Nephron progenitor cell (in vitro differentiated cells): Measurements from ENCODE around the gene TOM1L2.
"Not testable (repeated sequence)": the region's sequence is repeated elsewhere in the genome, so short reads cannot be mapped to it uniquely, and the experiment has no call there.

Experiments used
- DNase-seq: peaks from one replicate; pipeline ENCODE4 v3.0.0; 2021
- H3K27ac Mint-ChIP-seq: 2 replicates; pipeline ENCODE4 v1.8.0; 2021; ENCODE audit warnings: mild to moderate bottlenecking, moderate library complexity, mixed read lengths
- H3K27me3 Mint-ChIP-seq: 2 replicates; pipeline ENCODE4 v1.8.0; 2021; ENCODE audit warnings: mild to moderate bottlenecking, low read depth, mixed read lengths; ENCODE audit not compliant: poor library complexity
- H3K36me3 Mint-ChIP-seq: 2 replicates; pipeline ENCODE4 v1.8.0; 2021; ENCODE audit warnings: low read depth, mixed read lengths
- H3K4me1 Mint-ChIP-seq: 2 replicates; pipeline ENCODE4 v1.8.0; 2021; ENCODE audit warnings: mixed read lengths
- H3K4me3 Mint-ChIP-seq: 2 replicates; pipeline ENCODE4 v1.8.0; 2021; ENCODE audit warnings: mild to moderate bottlenecking, moderate library complexity, mixed read lengths
- H3K9me3 Mint-ChIP-seq: 2 replicates; pipeline ENCODE4 v1.8.0; 2021; ENCODE audit warnings: mild to moderate bottlenecking, moderate library complexity, mixed read lengths
- TF ChIP-seq, protein P1 (sequence below): fragments of 200-600 bp; sonication (generic); IDR thresholded peaks from 2 replicates; pipeline ENCODE4 v1.5.0; 2021; ENCODE audit warnings: antibody characterized with exemption

TOM1L2 gene

DNA sequence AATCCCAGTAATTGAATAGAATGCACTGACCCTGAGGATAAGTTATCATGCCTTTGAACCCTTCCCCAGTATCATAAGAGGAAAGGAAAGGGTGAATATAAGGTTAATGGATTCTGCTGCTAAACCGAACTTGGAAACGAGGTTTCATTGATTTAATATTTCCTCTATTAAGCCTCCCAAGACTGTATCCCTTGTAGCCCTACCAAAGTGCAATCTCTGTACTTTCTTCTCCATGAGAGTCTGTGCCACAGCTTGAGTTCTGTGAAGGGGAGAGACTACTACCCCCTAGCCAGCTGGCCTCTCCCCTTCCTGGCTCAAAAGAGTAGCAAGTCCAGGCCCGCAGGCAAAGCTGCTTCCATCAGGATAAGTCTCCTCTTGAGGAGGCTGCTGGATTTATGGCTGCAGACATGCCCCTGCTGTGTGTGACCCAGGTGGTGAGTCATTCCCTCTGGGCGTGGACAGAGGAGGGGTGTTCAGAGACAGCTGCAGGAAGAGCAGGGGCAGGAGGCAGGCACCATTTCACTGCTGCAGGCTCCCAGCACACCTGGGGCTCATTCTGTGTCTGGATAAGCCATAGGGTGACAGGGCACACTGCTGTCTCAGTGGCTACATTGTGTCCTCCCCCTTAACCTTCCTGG is 58.4 kb downstream of the TOM1L2 start:
- DNase-seq = peak; percentile 67
- Mint-ChIP-seq H3K9me3 (peaks cover 19% of the 10 kb centered on the region), H3K4me3 (peak overlapping the region; percentile 46), H3K4me1 (peaks cover 41% of the 10 kb centered on the region), H3K27me3 (peaks cover 6% of the 10 kb centered on the region), H3K36me3 (peaks cover 18% of the 10 kb centered on the region), H3K27ac (peak overlapping the region; percentile 56)
- TF ChIP-seq, protein P1, sequence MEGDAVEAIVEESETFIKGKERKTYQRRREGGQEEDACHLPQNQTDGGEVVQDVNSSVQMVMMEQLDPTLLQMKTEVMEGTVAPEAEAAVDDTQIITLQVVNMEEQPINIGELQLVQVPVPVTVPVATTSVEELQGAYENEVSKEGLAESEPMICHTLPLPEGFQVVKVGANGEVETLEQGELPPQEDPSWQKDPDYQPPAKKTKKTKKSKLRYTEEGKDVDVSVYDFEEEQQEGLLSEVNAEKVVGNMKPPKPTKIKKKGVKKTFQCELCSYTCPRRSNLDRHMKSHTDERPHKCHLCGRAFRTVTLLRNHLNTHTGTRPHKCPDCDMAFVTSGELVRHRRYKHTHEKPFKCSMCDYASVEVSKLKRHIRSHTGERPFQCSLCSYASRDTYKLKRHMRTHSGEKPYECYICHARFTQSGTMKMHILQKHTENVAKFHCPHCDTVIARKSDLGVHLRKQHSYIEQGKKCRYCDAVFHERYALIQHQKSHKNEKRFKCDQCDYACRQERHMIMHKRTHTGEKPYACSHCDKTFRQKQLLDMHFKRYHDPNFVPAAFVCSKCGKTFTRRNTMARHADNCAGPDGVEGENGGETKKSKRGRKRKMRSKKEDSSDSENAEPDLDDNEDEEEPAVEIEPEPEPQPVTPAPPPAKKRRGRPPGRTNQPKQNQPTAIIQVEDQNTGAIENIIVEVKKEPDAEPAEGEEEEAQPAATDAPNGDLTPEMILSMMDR = no peak

DNA sequence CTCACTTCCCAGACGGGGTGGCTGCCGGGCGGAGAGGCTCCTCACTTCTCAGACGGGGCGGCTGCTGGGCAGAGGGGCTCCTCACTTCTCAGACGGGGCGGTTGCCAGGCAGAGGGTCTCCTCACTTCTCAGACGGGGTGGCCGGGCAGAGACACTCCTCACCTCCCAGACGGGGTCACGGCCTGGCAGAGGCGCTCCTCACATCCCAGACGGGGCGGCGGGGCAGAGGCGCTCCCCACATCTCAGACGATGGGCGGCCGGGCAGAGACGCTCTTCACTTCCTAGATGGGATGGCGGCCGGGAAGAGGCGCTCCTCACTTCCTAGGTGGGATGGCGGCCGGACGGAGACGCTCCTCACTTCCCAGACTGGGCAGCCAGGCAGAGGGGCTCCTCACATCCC is 59.9 kb downstream of the TOM1L2 start:
- peaks cover 43% of the 10 kb centered on the region for H3K4me1 Mint-ChIP-seq
- H3K27me3 Mint-ChIP-seq, H3K27ac Mint-ChIP-seq, H3K4me3 Mint-ChIP-seq, DNase-seq: not testable (repeated sequence)
- peaks cover 12% of the 10 kb centered on the region for H3K9me3 Mint-ChIP-seq
- peaks cover 12% of the 10 kb centered on the region for H3K36me3 Mint-ChIP-seq

DNA sequence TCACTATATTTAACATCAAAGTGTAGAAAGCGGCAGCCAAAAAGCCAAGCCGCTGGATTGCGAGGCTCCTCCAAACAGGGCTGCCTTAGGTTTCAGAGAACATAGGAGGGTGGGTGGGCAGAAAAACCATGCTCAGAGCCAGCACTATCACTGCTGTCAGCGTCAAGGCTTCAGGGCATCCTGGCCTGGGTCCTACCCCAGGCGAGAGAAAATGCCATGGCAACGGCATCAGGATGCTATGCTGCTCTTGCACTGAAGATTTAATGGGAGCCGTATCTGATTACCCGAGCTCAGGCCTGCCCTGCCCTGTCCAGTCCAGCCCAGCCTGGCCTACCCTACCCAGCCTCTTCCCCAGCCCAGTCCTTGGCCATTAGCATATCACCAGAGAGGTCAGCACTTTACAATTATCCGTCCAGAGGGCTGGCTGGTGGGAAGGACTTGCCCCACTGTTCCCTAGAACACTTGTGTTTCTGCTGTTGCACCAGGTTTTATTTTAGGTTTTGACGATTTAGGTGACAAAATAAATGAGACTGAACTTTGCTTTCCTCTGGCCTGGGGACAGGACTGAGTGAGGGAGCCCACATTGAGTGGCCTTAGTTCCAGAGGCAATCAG is 61.1 kb downstream of the TOM1L2 start:
- TF ChIP-seq, protein P1 = no peak
- Mint-ChIP-seq H3K4me3 (peak overlapping the region; percentile 37), H3K4me1 (peaks cover 49% of the 10 kb centered on the region), H3K9me3 (peaks cover 12% of the 10 kb centered on the region), H3K27me3 (peaks cover 2% of the 10 kb centered on the region), H3K27ac (peak overlapping the region; percentile 69), H3K36me3 (peaks cover 12% of the 10 kb centered on the region)
- DNase-seq = no peak

GRCh38 chr17:17910060-17910459 is 62.1 kb downstream of the TOM1L2 start:
- Mint-ChIP-seq H3K9me3 (peaks cover 12% of the 10 kb centered on the region), H3K36me3 (peaks cover 12% of the 10 kb centered on the region), H3K27me3 (peaks cover 3% of the 10 kb centered on the region), H3K4me3 (no peak overlapping the region), H3K4me1 (peaks cover 39% of the 10 kb centered on the region), H3K27ac (no peak overlapping the region)
- TF ChIP-seq, protein P1 = no peak
- DNase-seq = no peak

- no peak for DNase-seq
- TF ChIP-seq, protein P1 = no peak
- H3K27me3 Mint-ChIP-seq = peaks cover 7% of the 10 kb centered on the region
- peaks cover 29% of the 10 kb centered on the region for H3K4me1 Mint-ChIP-seq
- peaks cover 12% of the 10 kb centered on the region for H3K36me3 Mint-ChIP-seq
- H3K9me3 Mint-ChIP-seq = peaks cover 12% of the 10 kb centered on the region
- no peak overlapping the region for H3K4me3 Mint-ChIP-seq
- no peak overlapping the region for H3K27ac Mint-ChIP-seq
Observed at GRCh38 chr17:17909078-17909477, 63.1 kb downstream of the TOM1L2 start.

DNA sequence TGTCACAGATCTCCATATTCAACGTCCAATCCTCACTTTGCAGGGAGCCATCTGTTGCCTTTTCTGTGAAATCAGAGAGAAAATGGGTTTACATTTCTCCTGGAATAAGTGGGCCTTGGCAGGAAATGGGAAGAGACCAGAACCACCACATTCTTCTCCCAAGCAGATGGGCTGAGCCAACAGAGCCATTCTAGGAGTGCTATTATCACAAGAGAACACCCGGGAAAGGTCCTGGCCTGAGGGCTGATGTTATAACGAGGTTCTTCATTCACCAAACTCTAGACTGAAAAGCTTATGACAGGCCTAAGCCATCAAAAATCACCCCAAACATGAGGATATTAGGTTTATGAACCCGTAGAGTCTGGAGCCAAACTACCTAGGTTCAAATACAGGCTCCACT is 64.7 kb downstream of the TOM1L2 start:
- no peak overlapping the region for H3K4me3 Mint-ChIP-seq
- H3K36me3 Mint-ChIP-seq = peaks cover 5% of the 10 kb centered on the region
- TF ChIP-seq, protein P1 = no peak
- peaks cover 7% of the 10 kb centered on the region for H3K27me3 Mint-ChIP-seq
- peaks cover 21% of the 10 kb centered on the region for H3K4me1 Mint-ChIP-seq
- H3K9me3 Mint-ChIP-seq = peaks cover 5% of the 10 kb centered on the region
- DNase-seq = no peak
- H3K27ac Mint-ChIP-seq = peak overlapping the region; percentile 51
